Prostate gland (tissue), 2 donors: Measurements from ENCODE around the gene HADHA.
"Not testable (repeated sequence)": the region's sequence is repeated elsewhere in the genome, so short reads cannot be mapped to it uniquely, and the experiment has no call there.

Experiments
- CTCF ChIP-seq, 4 experiments: fragments of 200-600 bp in 2 of 4; fragments of 450-650 bp in 2 of 4; sonication (generic) in 2 of 4; IDR thresholded peaks; 1 replicate in 3 of 4; 2 replicates in 1 of 4; pipeline ENCODE4 v1.5.1; 2016 to 2019; ENCODE audit warnings: antibody characterized with exemption in 4 of 4, mild to moderate bottlenecking in 2 of 4, moderate library complexity in 2 of 4
- POLR2A ChIP-seq: fragments of 450-650 bp; IDR thresholded peaks from one replicate; pipeline ENCODE4 v1.6.1; 2016; ENCODE audit warnings: antibody characterized with exemption, mild to moderate bottlenecking
- POLR2AphosphoS5 ChIP-seq: sonication (generic); formaldehyde crosslinking; IDR thresholded peaks from one replicate; pipeline ENCODE4 v1.6.1; 2017; ENCODE audit warnings: antibody characterized with exemption

GRCh38 chr2:26268670-26269385 lies 24.4 kb upstream of the HADHA start:
- TF ChIP-seq POLR2A; CTCF (IDR thresholded peaks at IDR 0.05); POLR2AphosphoS5: not testable (repeated sequence)
